IMR-90 (cell line): ENCODE data around the gene SLC4A2. TPM values are rescaled to one million over a fixed set of nuclear protein-coding genes. Genes with fewer than 3 reads are reported as not detected.

Experiments used
- ATAC-seq: fragments of 200-7000 bp; cut with Tn5 transposase; 2 replicates; pipeline ENCODE4 v1.9.1; 2020; ENCODE audit warnings: low read depth, mild to moderate bottlenecking, moderate library complexity
- BruUV-seq: library from RNA; stranded (reverse); fragments of 400-500 nt; replicated peaks from 2 replicates; lab custom pipeline; 2021; lab: Mats Ljungman, UMichigan
- CTCF ChIA-PET: fragments of 300-600 bp; formaldehyde crosslinking; extraction: SDS; loops from one replicate; lab custom pipeline; 2021; ENCODE audit warnings: antibody characterized with exemption; lab: Yijun Ruan, JAX
- POLR2A ChIA-PET: fragments of 300-600 bp; sonication (Branson Sonifier 250); formaldehyde crosslinking; loops from one replicate; lab custom pipeline; 2022; ENCODE audit warnings: antibody characterized with exemption; ENCODE audit not compliant: unreplicated experiment; lab: Charles Lee
- DNase-seq: peaks from one replicate; pipeline ENCODE4 v3.0.0; 2013
- H2AFZ ChIP-seq: replicated peaks from 2 replicates; pipeline ENCODE3; 2013; ENCODE audit warnings: low read length, mild to moderate bottlenecking; ENCODE audit not compliant: poor library complexity
- H2AK5ac ChIP-seq: 2 replicates; pipeline ENCODE4 v1.6.1; 2013; ENCODE audit warnings: low read depth, low read length, inconsistent platforms
- H2AK9ac ChIP-seq: replicated peaks from 2 replicates; pipeline ENCODE3; 2013; ENCODE audit warnings: mild to moderate bottlenecking, low read depth, low read length, moderate library complexity; ENCODE audit not compliant: poor library complexity
- H2BK120ac ChIP-seq: 2 replicates; pipeline ENCODE4 v1.6.1; 2013; ENCODE audit warnings: low read depth, low read length, inconsistent platforms
- H2BK15ac ChIP-seq: 3 replicates; pipeline ENCODE4 v1.6.1; 2013; ENCODE audit warnings: low read depth, low read length, inconsistent platforms
- H2BK20ac ChIP-seq: 2 replicates; pipeline ENCODE4 v1.6.1; 2013; ENCODE audit warnings: low read depth, mild to moderate bottlenecking, inconsistent platforms, low read length, moderate library complexity
- H2BK5ac ChIP-seq: 2 replicates; pipeline ENCODE4 v1.6.1; 2013; ENCODE audit warnings: mild to moderate bottlenecking, low read depth, low read length, inconsistent platforms; ENCODE audit not compliant: poor library complexity, severe bottlenecking
- H3K14ac ChIP-seq: replicated peaks from 2 replicates; pipeline ENCODE4 v1.6.1; 2013; ENCODE audit warnings: low read depth, low read length, inconsistent platforms
- H3K18ac ChIP-seq: 2 replicates; pipeline ENCODE4 v1.6.1; 2013; ENCODE audit warnings: low read depth, low read length, control low read depth
- H3K23ac ChIP-seq: 2 replicates; pipeline ENCODE4 v1.6.1; 2013; ENCODE audit warnings: low read depth, low read length, inconsistent platforms
- H3K27ac ChIP-seq: 2 replicates; pipeline ENCODE4 v1.5.1; 2013; ENCODE audit warnings: mild to moderate bottlenecking, control low read depth, low read length; ENCODE audit not compliant: insufficient read depth
- H3K27me3 ChIP-seq: 2 replicates; pipeline ENCODE4 v1.6.1; 2013; ENCODE audit warnings: low read length; ENCODE audit not compliant: control insufficient read depth, insufficient read depth
- H3K36me3 ChIP-seq: 2 replicates; pipeline ENCODE4 v1.6.1; 2013; ENCODE audit warnings: low read length, mixed read lengths; ENCODE audit not compliant: control insufficient read depth, insufficient read depth
- H3K4ac ChIP-seq: 2 replicates; pipeline ENCODE4 v1.6.1; 2013; ENCODE audit warnings: low read depth, low read length, inconsistent platforms
- H3K4me1 ChIP-seq: 2 replicates; pipeline ENCODE4 v1.6.1; 2013; ENCODE audit warnings: low read length, mixed read lengths; ENCODE audit not compliant: control insufficient read depth, insufficient read depth
- H3K4me2 ChIP-seq: 2 replicates; pipeline ENCODE4 v1.6.1; 2013; ENCODE audit warnings: low read depth, mild to moderate bottlenecking, control low read depth, low read length, moderate library complexity
- H3K4me3 ChIP-seq: 2 replicates; pipeline ENCODE4 v1.5.1; 2013; ENCODE audit warnings: low read depth, mild to moderate bottlenecking, control low read depth, low read length, moderate library complexity; ENCODE audit not compliant: insufficient read depth
- H3K56ac ChIP-seq: 2 replicates; pipeline ENCODE4 v1.6.1; 2013; ENCODE audit warnings: low read length, inconsistent platforms; ENCODE audit not compliant: insufficient read depth; ENCODE audit errors: extremely low read depth
- H3K79me1 ChIP-seq, 2 experiments: 2 replicates each; pipeline ENCODE4 v1.6.1; 2013; ENCODE audit warnings: low read length in 2 of 2, inconsistent platforms in 1 of 2, low read depth in 1 of 2
- H3K9ac ChIP-seq: 2 replicates; pipeline ENCODE4 v1.6.1; 2013; ENCODE audit warnings: low read depth, low read length, control low read depth
- H3K9me1 ChIP-seq: 2 replicates; pipeline ENCODE4 v1.6.1; 2013; ENCODE audit warnings: low read length, inconsistent platforms; ENCODE audit not compliant: insufficient read depth
- H3K9me3 ChIP-seq: 2 replicates; pipeline ENCODE4 v1.6.1; 2013; ENCODE audit warnings: low read length; ENCODE audit not compliant: control insufficient read depth, insufficient read depth
- H4K20me1 ChIP-seq: 2 replicates; pipeline ENCODE4 v1.6.1; 2013; ENCODE audit warnings: low read length, inconsistent platforms; ENCODE audit not compliant: insufficient read depth
- H4K5ac ChIP-seq: 2 replicates; pipeline ENCODE4 v1.6.1; 2013; ENCODE audit warnings: mild to moderate bottlenecking, low read depth, low read length, control low read depth
- H4K8ac ChIP-seq, 2 experiments: 2 replicates each; pipeline ENCODE4 v1.6.1; 2013; ENCODE audit warnings: low read depth in 2 of 2, low read length in 2 of 2, control low read depth in 1 of 2, inconsistent platforms in 1 of 2
- H4K91ac ChIP-seq: 2 replicates; pipeline ENCODE4 v1.6.1; 2013; ENCODE audit warnings: low read depth, low read length, inconsistent platforms; ENCODE audit not compliant: insufficient read depth
- BHLHE40 ChIP-seq: fragments of 150-350 bp; IDR thresholded peaks from 2 replicates; pipeline ENCODE4 v1.6.1; 2016; ENCODE audit warnings: mild to moderate bottlenecking, low read depth, low read length
- FOS ChIP-seq: fragments of 150-350 bp; IDR thresholded peaks from 2 replicates; pipeline ENCODE4 v1.6.1; 2016; ENCODE audit warnings: low read depth, low read length
- MAFK ChIP-seq: IDR thresholded peaks from 2 replicates; pipeline ENCODE4 v1.6.1; 2012; ENCODE audit warnings: low read depth, low read length, improper control_type of control experiment
- MXI1 ChIP-seq: IDR thresholded peaks from 2 replicates; pipeline ENCODE4 v1.6.1; 2012; ENCODE audit warnings: low read depth, mild to moderate bottlenecking, low read length, moderate library complexity, borderline replicate concordance
- NFE2L2 ChIP-seq: fragments of 150-350 bp; IDR thresholded peaks from 2 replicates; pipeline ENCODE4 v1.6.1; 2016; ENCODE audit warnings: low read depth, mild to moderate bottlenecking, low read length
- RAD21 ChIP-seq: IDR thresholded peaks from 2 replicates; pipeline ENCODE4 v1.6.1; 2012; ENCODE audit warnings: low read length, improper control_type of control experiment
- RCOR1 ChIP-seq: IDR thresholded peaks from 2 replicates; pipeline ENCODE4 v1.6.1; 2012; ENCODE audit warnings: mild to moderate bottlenecking, low read length, improper control_type of control experiment; ENCODE audit not compliant: insufficient replicate concordance
- RFX5 ChIP-seq: IDR thresholded peaks from 2 replicates; pipeline ENCODE4 v1.8.0; 2012; ENCODE audit warnings: low read depth, mild to moderate bottlenecking, low read length, moderate library complexity
- SMC3 ChIP-seq: fragments of 150-350 bp; IDR thresholded peaks from 2 replicates; pipeline ENCODE4 v1.6.1; 2016; ENCODE audit warnings: low read depth, mild to moderate bottlenecking, antibody characterized with exemption, low read length, moderate library complexity
- whole genome bisulfite sequencing, 2 experiments: methylation state at CpG; one replicate each; pipeline versions ENCODE4 v1.1.5 to v1.1.7; 2013; ENCODE audit warnings: missing lambda C conversion rate in 2 of 2; ENCODE audit not compliant: insufficient read length in 1 of 2; ENCODE audit errors: extremely low coverage in 2 of 2; 5-methylcytosine and 5-hydroxymethylcytosine counted together
- dilution Hi-C: fragments of 300-500 bp; cut with HindIII; formaldehyde crosslinking; loops from one replicate; pipeline ENCODE4 v1.14.3; 2018; ENCODE audit warnings: low sequenced_read_pairs; ENCODE audit not compliant: unreplicated experiment
- in situ Hi-C: fragments of 300-500 bp; cut with MboI; formaldehyde crosslinking; loops from 3 replicates; pipeline ENCODE4 v1.14.3; 2019; ENCODE audit warnings: low sequenced_read_pairs, inconsistent platforms, mixed read lengths
- intact Hi-C: fragments of 100-400 bp; cut with micrococcal nuclease; formaldehyde crosslinking; loops from 2 replicates; pipeline ENCODE4 v1.10.0; 2022
- polyA plus RNA-seq, 3 experiments: library from polyadenylated mRNA; depleted of rRNA; stranded (reverse); fragments of >200 nt; gene quantifications; 2 replicates each; pipeline ENCODE4 v1.2.3, GENCODE V29; 2012; ENCODE audit warnings: low replicate concordance in 1 of 3
- total RNA-seq: library from RNA; depleted of rRNA; stranded (reverse); fragments of >200 nt; gene quantifications from 2 replicates; pipeline ENCODE4 v1.2.3, GENCODE V29; 2012
- TF ChIP-seq, protein P1 (sequence below): fragments of 150-350 bp; IDR thresholded peaks from 2 replicates; pipeline ENCODE4 v1.6.1; 2016; ENCODE audit warnings: low read depth, mild to moderate bottlenecking, low read length, moderate library complexity, borderline replicate concordance
- TF ChIP-seq, protein P2 (sequence below): conservative IDR thresholded peaks from 2 replicates; pipeline ENCODE4 v1.5.1; 2012; ENCODE audit warnings: mild to moderate bottlenecking, low read depth, low read length, improper control_type of control experiment
- TF ChIP-seq, protein P3 (sequence below): fragments of 150-350 bp; IDR thresholded peaks from 2 replicates; pipeline ENCODE4 v1.6.1; 2017; ENCODE audit warnings: mild to moderate bottlenecking, antibody characterized with exemption, low read length, low read depth

The SLC4A2 gene
- total and polyA plus RNA-seq, 2 of the 4 experiments (the other 2 are of a cell fraction) = 29.6 to 91.0 TPM

DNA sequence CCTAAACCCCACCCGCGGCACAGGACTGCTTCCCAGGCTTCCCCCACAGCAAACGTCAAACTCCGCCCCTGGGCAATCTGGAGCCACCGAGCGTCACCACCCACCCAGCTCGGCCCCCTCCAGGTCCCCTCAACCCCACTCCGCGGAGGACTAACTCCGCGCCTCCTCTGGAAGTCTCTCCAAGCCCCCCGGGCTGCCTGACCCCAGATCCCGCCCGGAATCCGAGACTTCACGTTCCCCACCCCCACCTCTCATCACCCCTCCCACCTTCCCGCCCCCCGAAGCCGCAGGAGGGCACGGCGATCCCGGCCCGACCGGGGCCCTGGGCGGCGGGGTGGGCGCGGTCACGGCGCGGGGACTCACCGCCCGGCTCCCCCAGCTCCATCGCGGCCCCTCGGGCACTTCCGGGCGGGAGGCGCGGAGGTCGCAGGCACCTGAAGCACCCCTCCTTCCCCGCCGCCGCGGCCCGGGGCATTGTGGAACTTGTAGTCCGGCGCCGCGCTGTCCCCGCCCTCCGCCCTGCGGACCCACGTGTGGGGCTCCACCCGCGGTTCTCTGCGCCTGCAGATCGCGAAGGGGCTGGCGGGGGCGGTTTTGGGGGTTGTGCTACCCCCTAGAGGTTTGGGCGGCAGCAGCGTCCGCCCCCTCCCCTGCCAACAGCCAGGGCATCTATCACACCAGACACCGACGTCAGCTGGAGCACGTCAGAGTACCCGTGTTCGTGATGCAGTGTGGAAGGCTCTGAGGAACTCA is 23.9 kb downstream of the SLC4A2 start, which contains the start of gene TMUB1 (continued):
- TF ChIP-seq, protein P1, sequence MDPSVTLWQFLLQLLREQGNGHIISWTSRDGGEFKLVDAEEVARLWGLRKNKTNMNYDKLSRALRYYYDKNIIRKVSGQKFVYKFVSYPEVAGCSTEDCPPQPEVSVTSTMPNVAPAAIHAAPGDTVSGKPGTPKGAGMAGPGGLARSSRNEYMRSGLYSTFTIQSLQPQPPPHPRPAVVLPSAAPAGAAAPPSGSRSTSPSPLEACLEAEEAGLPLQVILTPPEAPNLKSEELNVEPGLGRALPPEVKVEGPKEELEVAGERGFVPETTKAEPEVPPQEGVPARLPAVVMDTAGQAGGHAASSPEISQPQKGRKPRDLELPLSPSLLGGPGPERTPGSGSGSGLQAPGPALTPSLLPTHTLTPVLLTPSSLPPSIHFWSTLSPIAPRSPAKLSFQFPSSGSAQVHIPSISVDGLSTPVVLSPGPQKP = no peak

DNA sequence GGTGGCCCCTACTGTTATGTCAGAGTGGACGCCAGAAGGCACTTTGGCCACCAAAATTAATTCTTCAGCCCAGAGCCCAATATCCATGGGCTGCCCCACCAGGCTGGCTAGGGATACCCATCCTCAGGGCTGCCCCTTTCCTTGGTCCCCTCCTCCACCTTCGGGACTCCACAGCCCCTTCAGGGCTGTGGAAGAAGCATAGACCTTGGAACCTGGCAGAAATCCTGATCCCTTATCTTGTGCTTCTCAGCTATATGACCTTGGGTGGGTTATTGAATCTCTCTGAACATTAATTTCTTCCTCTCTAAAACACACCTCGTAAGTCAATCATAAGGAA is 24.4 kb downstream of the SLC4A2 start:
- Histone ChIP-seq H2AK5ac (peak overlapping the region; percentile 54), H2BK5ac (no peak overlapping the region), H3K18ac (no peak overlapping the region), H2AK9ac (peak overlapping the region; percentile 77), H2BK120ac (peak overlapping the region; percentile 4; the same call in 1 of the 2 replicates), H3K4me2 (peak overlapping the region; percentile 88), H4K8ac (peak overlapping the region; percentile 59 to 85; a peak in 3 of 4 replicates), H4K5ac (no peak overlapping the region), H4K91ac (0 out of 2 replicates have a peak overlapping the region, but pooled peaks have one; percentile 37), H2BK20ac (no peak overlapping the region), H3K4me1 (peaks cover 32% of the 10 kb centered on the region), H2AFZ (peak overlapping the region; percentile 91), H3K9me3 (no peaks in the 10 kb centered on the region), H2BK15ac (no peak overlapping the region), H4K20me1 (peaks cover 18% of the 10 kb centered on the region), H3K4ac (peak overlapping the region; percentile 50; the same call in 1 of the 2 replicates), H3K9ac (0 out of 2 replicates have a peak overlapping the region, but pooled peaks have one; percentile 2), H3K4me3 (peak overlapping the region; percentile 75), H3K27ac (no peak overlapping the region; the same call in 1 of the 2 replicates), H3K56ac (no peak overlapping the region), H3K36me3 (no peaks in the 10 kb centered on the region; the same call in 1 of the 2 replicates), H3K27me3 (no peaks in the 10 kb centered on the region), H3K23ac (0 out of 2 replicates have a peak overlapping the region, but pooled peaks have one; percentile 17), H3K9me1 (peaks cover 6% of the 10 kb centered on the region; the same call in 1 of the 2 replicates), H3K79me1 (peaks cover 10 to 44% of the 10 kb centered on the region in 2 experiments; a peak in 3 of 4 replicates), H3K14ac (no peak overlapping the region)
- in situ Hi-C loops (no loop called here), dilution Hi-C loops (no loop called here), intact Hi-C loops (no loop called here)
- POLR2A ChIA-PET = no interaction called here
- no CpG with 5 or more reads among the region's 3 CpGs for WGBS, 2 experiments
- CTCF ChIA-PET = no interaction called here
- DNase-seq = no peak
- BruUV-seq = no TSS peak
- no peak for ATAC-seq
- TF ChIP-seq SMC3 (no peak), MXI1 (no peak), NFE2L2 (no peak), MAFK (no peak), RAD21 (no peak), BHLHE40 (no peak), FOS (no peak), RFX5 (no peak), RCOR1 (no peak)
- TF ChIP-seq, protein P2, sequence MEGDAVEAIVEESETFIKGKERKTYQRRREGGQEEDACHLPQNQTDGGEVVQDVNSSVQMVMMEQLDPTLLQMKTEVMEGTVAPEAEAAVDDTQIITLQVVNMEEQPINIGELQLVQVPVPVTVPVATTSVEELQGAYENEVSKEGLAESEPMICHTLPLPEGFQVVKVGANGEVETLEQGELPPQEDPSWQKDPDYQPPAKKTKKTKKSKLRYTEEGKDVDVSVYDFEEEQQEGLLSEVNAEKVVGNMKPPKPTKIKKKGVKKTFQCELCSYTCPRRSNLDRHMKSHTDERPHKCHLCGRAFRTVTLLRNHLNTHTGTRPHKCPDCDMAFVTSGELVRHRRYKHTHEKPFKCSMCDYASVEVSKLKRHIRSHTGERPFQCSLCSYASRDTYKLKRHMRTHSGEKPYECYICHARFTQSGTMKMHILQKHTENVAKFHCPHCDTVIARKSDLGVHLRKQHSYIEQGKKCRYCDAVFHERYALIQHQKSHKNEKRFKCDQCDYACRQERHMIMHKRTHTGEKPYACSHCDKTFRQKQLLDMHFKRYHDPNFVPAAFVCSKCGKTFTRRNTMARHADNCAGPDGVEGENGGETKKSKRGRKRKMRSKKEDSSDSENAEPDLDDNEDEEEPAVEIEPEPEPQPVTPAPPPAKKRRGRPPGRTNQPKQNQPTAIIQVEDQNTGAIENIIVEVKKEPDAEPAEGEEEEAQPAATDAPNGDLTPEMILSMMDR = no peak
- TF ChIP-seq, protein P3, sequence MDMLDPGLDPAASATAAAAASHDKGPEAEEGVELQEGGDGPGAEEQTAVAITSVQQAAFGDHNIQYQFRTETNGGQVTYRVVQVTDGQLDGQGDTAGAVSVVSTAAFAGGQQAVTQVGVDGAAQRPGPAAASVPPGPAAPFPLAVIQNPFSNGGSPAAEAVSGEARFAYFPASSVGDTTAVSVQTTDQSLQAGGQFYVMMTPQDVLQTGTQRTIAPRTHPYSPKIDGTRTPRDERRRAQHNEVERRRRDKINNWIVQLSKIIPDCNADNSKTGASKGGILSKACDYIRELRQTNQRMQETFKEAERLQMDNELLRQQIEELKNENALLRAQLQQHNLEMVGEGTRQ = no peak
